CD1c-positive myeloid dendritic cell (primary cell): ENCODE measurements around the gene SPECC1L.
A peak's percentile ranks its signal among the peaks of the same experiment; 100 is the strongest.

Experiments
- DNase-seq: peaks from one replicate; pipeline ENCODE4 v3.0.0-alpha.2; 2016; ENCODE audit errors: extremely low spot score

The SPECC1L gene

GRCh38 chr22:24400726-24401596 is 130.3 kb downstream of the SPECC1L start:
- peak; percentile 81 for DNase-seq

GRCh38 chr22:24401931-24402367 is 131.3 kb downstream of the SPECC1L start:
- peak; percentile 13 for DNase-seq

- peak; percentile 91 for DNase-seq
These were observed 132.0 kb downstream of the SPECC1L start for GRCh38 chr22:24402460-24403192.

GRCh38 chr22:24403346-24403745 is 132.7 kb downstream of the SPECC1L start:
- no peak for DNase-seq

- no peak for DNase-seq
These were observed 134.1 kb downstream of the SPECC1L start for GRCh38 chr22:24404561-24405275.

- no peak for DNase-seq
These were observed 135.1 kb downstream of the SPECC1L start for GRCh38 chr22:24405631-24406321.

- DNase-seq = no peak
These were observed 136.0 kb downstream of the SPECC1L start for GRCh38 chr22:24406322-24407277.

- DNase-seq = no peak
These were observed 136.6 kb downstream of the SPECC1L start for GRCh38 chr22:24407278-24407665.

- no peak for DNase-seq
These were observed 137.3 kb downstream of the SPECC1L start for GRCh38 chr22:24407884-24408283.

- no peak for DNase-seq
These were observed 138.0 kb downstream of the SPECC1L start for GRCh38 chr22:24408630-24409029.

GRCh38 chr22:24409707-24410106 is 139.1 kb downstream of the SPECC1L start:
- no peak for DNase-seq

- no peak for DNase-seq
These were observed 139.7 kb downstream of the SPECC1L start for GRCh38 chr22:24410110-24410856.

- no peak for DNase-seq
These were observed 140.8 kb downstream of the SPECC1L start for GRCh38 chr22:24411256-24412004.

- DNase-seq = no peak
These were observed 141.6 kb downstream of the SPECC1L start for GRCh38 chr22:24412274-24412673.

GRCh38 chr22:24413271-24413670 is 142.6 kb downstream of the SPECC1L start:
- DNase-seq = no peak

- no peak for DNase-seq
These were observed 143.2 kb downstream of the SPECC1L start for GRCh38 chr22:24413736-24414385.

GRCh38 chr22:24414523-24414922 is 143.9 kb downstream of the SPECC1L start:
- no peak for DNase-seq
